Stomach (tissue), 4 donors: Measurements from ENCODE around the gene ENTR1.

Source experiments
- CTCF ChIP-seq, 7 experiments: fragments of 450-650 bp in 4 of 7; fragments of 200-600 bp in 3 of 7; sonication (generic) in 3 of 7; IDR thresholded peaks; one replicate each; pipeline ENCODE4 v1.5.1; 2016 to 2019; ENCODE audit warnings: antibody characterized with exemption in 7 of 7, control low read depth in 2 of 7, mild to moderate bottlenecking in 1 of 7
- EP300 ChIP-seq: sonication (generic); formaldehyde crosslinking; IDR thresholded peaks from one replicate; pipeline ENCODE4 v1.6.1; 2017; ENCODE audit warnings: antibody characterized with exemption
- POLR2AphosphoS5 ChIP-seq, 3 donors: sonication (generic); formaldehyde crosslinking; IDR thresholded peaks; one replicate each; pipeline ENCODE4 v1.6.1; 2016; ENCODE audit warnings: antibody characterized with exemption in 3 of 3

- TF ChIP-seq CTCF (IDR thresholded peaks at IDR 0.05) = no peak
- TF ChIP-seq POLR2AphosphoS5 (IDR thresholded peaks at IDR 0.05) = no peak
- no peak for TF ChIP-seq EP300
Measured at GRCh38 chr9:136389396-136389795, 21.0 kb downstream of the ENTR1 start.
